Immature natural killer cell (primary cell): Measurements from ENCODE around the gene CPEB1. TPM values are rescaled to one million over a fixed set of nuclear protein-coding genes. Genes with fewer than 3 reads are reported as not detected.

ENCODE experiments used
- DNase-seq, 3 donors: peaks; one replicate each; pipeline ENCODE4 v3.0.0; 2022; ENCODE audit warnings: mixed read lengths in 1 of 3
- H3K27ac Mint-ChIP-seq, 6 donors: one replicate each; pipeline ENCODE4 v1.8.0; 2020; ENCODE audit warnings: mixed read lengths in 6 of 6, mild to moderate bottlenecking in 5 of 6, inconsistent platforms in 4 of 6, moderate library complexity in 3 of 6
- H3K27me3 Mint-ChIP-seq, 3 donors: one replicate each; pipeline ENCODE4 v1.8.0; 2020 to 2021; ENCODE audit warnings: low read depth in 3 of 3, mild to moderate bottlenecking in 3 of 3, mixed read lengths in 3 of 3, moderate library complexity in 3 of 3, inconsistent platforms in 1 of 3
- H3K36me3 Mint-ChIP-seq, 3 donors: one replicate each; pipeline ENCODE4 v1.8.0; 2020; ENCODE audit warnings: mixed read lengths in 3 of 3, inconsistent platforms in 2 of 3, mild to moderate bottlenecking in 2 of 3
- H3K4me1 Mint-ChIP-seq, 2 donors: one replicate each; pipeline ENCODE4 v1.8.0; 2020; ENCODE audit warnings: inconsistent platforms in 2 of 2, mild to moderate bottlenecking in 2 of 2, mixed read lengths in 2 of 2, moderate library complexity in 1 of 2
- H3K4me3 Mint-ChIP-seq, 5 donors: one replicate each; pipeline ENCODE4 v1.8.0; 2020; ENCODE audit warnings: mild to moderate bottlenecking in 5 of 5, mixed read lengths in 5 of 5, inconsistent platforms in 3 of 5, moderate library complexity in 3 of 5
- H3K9me3 Mint-ChIP-seq, 6 donors: one replicate each; pipeline ENCODE4 v1.8.0; 2020; ENCODE audit warnings: mild to moderate bottlenecking in 6 of 6, mixed read lengths in 6 of 6, inconsistent platforms in 4 of 6, moderate library complexity in 3 of 6
- polyA plus RNA-seq, 3 donors: library from polyadenylated mRNA; unstranded; fragments of 300-500 nt; fragmentation: Illumina TruSeq; gene quantifications; one replicate each; pipeline ENCODE4 v1.2.3, GENCODE V29; 2021

Gene CPEB1
- polyA plus RNA-seq, 3 donors from 2014 or later: not detected

GRCh38 chr15:82599862-82600261, 47.3 kb downstream of the CPEB1 start:
- H3K4me1 Mint-ChIP-seq: no peaks in the 10 kb centered on the region
- DNase-seq: no peak
- no peak overlapping the region for H3K4me3 Mint-ChIP-seq
- H3K9me3 Mint-ChIP-seq: peaks cover 0 to 1% (median 0%) of the 10 kb centered on the region in 6 donors
- no peak overlapping the region for H3K27ac Mint-ChIP-seq
- no peaks in the 10 kb centered on the region for H3K36me3 Mint-ChIP-seq
- peaks cover 2 to 26% (median 5%) of the 10 kb centered on the region in 3 donors for H3K27me3 Mint-ChIP-seq

- Mint-ChIP-seq H3K36me3 (no peaks in the 10 kb centered on the region), H3K27me3 (peaks cover 4 to 26% (median 7%) of the 10 kb centered on the region in 3 donors), H3K4me1 (no peaks in the 10 kb centered on the region), H3K27ac (no peak overlapping the region), H3K4me3 (no peak overlapping the region), H3K9me3 (peaks cover 0 to 1% (median 0%) of the 10 kb centered on the region in 6 donors)
- no peak for DNase-seq
Measured at GRCh38 chr15:82597815-82598214, 49.3 kb downstream of the CPEB1 start.

- no peaks in the 10 kb centered on the region for H3K4me1 Mint-ChIP-seq
- no peaks in the 10 kb centered on the region for H3K36me3 Mint-ChIP-seq
- peaks cover 4 to 25% (median 7%) of the 10 kb centered on the region in 3 donors for H3K27me3 Mint-ChIP-seq
- DNase-seq: no peak
- no peak overlapping the region for H3K27ac Mint-ChIP-seq
- no peak overlapping the region for H3K4me3 Mint-ChIP-seq
- H3K9me3 Mint-ChIP-seq: peaks cover 0 to 1% (median 0%) of the 10 kb centered on the region in 6 donors
Measured at GRCh38 chr15:82595766-82596165, 51.4 kb downstream of the CPEB1 start.

GRCh38 chr15:82595203-82595602, 52.0 kb downstream of the CPEB1 start:
- Mint-ChIP-seq H3K27ac (no peak overlapping the region), H3K9me3 (peaks cover 0 to 1% (median 0%) of the 10 kb centered on the region in 6 donors), H3K4me3 (no peak overlapping the region), H3K27me3 (peaks cover 4 to 25% (median 7%) of the 10 kb centered on the region in 3 donors), H3K4me1 (no peaks in the 10 kb centered on the region), H3K36me3 (no peaks in the 10 kb centered on the region)
- DNase-seq: no peak

GRCh38 chr15:82587805-82588204, 59.4 kb downstream of the CPEB1 start:
- Mint-ChIP-seq H3K36me3 (no peaks in the 10 kb centered on the region), H3K27me3 (peaks cover 2 to 8% (median 7%) of the 10 kb centered on the region in 3 donors), H3K4me3 (no peak overlapping the region), H3K9me3 (no peaks in the 10 kb centered on the region), H3K27ac (no peak overlapping the region), H3K4me1 (no peaks in the 10 kb centered on the region)
- no peak for DNase-seq

- DNase-seq: no peak
- no peaks in the 10 kb centered on the region for H3K36me3 Mint-ChIP-seq
- H3K27ac Mint-ChIP-seq: no peak overlapping the region
- H3K4me1 Mint-ChIP-seq: no peaks in the 10 kb centered on the region
- H3K27me3 Mint-ChIP-seq: peaks cover 2 to 10% (median 7%) of the 10 kb centered on the region in 3 donors
- H3K4me3 Mint-ChIP-seq: no peak overlapping the region
- no peaks in the 10 kb centered on the region for H3K9me3 Mint-ChIP-seq
Measured at GRCh38 chr15:82585072-82585471, 62.1 kb downstream of the CPEB1 start.

GRCh38 chr15:82580713-82581112, 66.5 kb downstream of the CPEB1 start:
- Mint-ChIP-seq H3K9me3 (no peaks in the 10 kb centered on the region), H3K4me3 (no peak overlapping the region), H3K27ac (no peak overlapping the region), H3K36me3 (no peaks in the 10 kb centered on the region), H3K27me3 (peaks cover 2 to 8% (median 4%) of the 10 kb centered on the region in 3 donors), H3K4me1 (no peaks in the 10 kb centered on the region)
- no peak for DNase-seq

GRCh38 chr15:82575335-82575734, 71.8 kb downstream of the CPEB1 start:
- H3K27me3 Mint-ChIP-seq: peaks cover 4 to 14% (median 5%) of the 10 kb centered on the region in 3 donors
- H3K27ac Mint-ChIP-seq: no peak overlapping the region
- DNase-seq: no peak
- no peak overlapping the region for H3K4me3 Mint-ChIP-seq
- no peaks in the 10 kb centered on the region for H3K9me3 Mint-ChIP-seq
- H3K36me3 Mint-ChIP-seq: no peaks in the 10 kb centered on the region
- no peaks in the 10 kb centered on the region for H3K4me1 Mint-ChIP-seq

GRCh38 chr15:82572986-82573385, 74.2 kb downstream of the CPEB1 start:
- no peaks in the 10 kb centered on the region for H3K9me3 Mint-ChIP-seq
- no peak overlapping the region for H3K4me3 Mint-ChIP-seq

GRCh38 chr15:82572311-82572710, 74.9 kb downstream of the CPEB1 start:
- Mint-ChIP-seq H3K9me3 (no peaks in the 10 kb centered on the region), H3K27me3 (peaks cover 3 to 16% (median 4%) of the 10 kb centered on the region in 3 donors), H3K4me1 (no peaks in the 10 kb centered on the region), H3K4me3 (no peak overlapping the region), H3K27ac (no peak overlapping the region), H3K36me3 (no peaks in the 10 kb centered on the region)
- no peak for DNase-seq

More at GRCh38 chr15:82572986-82573385, 74.2 kb downstream of the CPEB1 start:
- Mint-ChIP-seq H3K4me1 (no peaks in the 10 kb centered on the region), H3K27ac (no peak overlapping the region), H3K36me3 (no peaks in the 10 kb centered on the region), H3K27me3 (peaks cover 4 to 13% (median 5%) of the 10 kb centered on the region in 3 donors)
- DNase-seq: no peak

GRCh38 chr15:82571722-82572222, 75.4 kb downstream of the CPEB1 start:
- no peaks in the 10 kb centered on the region for H3K36me3 Mint-ChIP-seq
- no peak overlapping the region for H3K27ac Mint-ChIP-seq
- H3K4me1 Mint-ChIP-seq: no peaks in the 10 kb centered on the region
- peaks cover 3 to 16% (median 5%) of the 10 kb centered on the region in 3 donors for H3K27me3 Mint-ChIP-seq
- no peaks in the 10 kb centered on the region for H3K9me3 Mint-ChIP-seq
- DNase-seq: no peak
- no peak overlapping the region for H3K4me3 Mint-ChIP-seq

GRCh38 chr15:82570721-82571508, 76.2 kb downstream of the CPEB1 start:
- Mint-ChIP-seq H3K9me3 (no peaks in the 10 kb centered on the region), H3K27ac (no peak overlapping the region), H3K4me1 (no peaks in the 10 kb centered on the region), H3K4me3 (no peak overlapping the region), H3K27me3 (peaks cover 3 to 16% (median 8%) of the 10 kb centered on the region in 3 donors), H3K36me3 (no peaks in the 10 kb centered on the region)
- DNase-seq: no peak

- Mint-ChIP-seq H3K4me3 (no peak overlapping the region), H3K27ac (no peak overlapping the region)
Measured at GRCh38 chr15:82569834-82570233, 77.3 kb downstream of the CPEB1 start.

GRCh38 chr15:82568986-82569385, 78.2 kb downstream of the CPEB1 start:
- Mint-ChIP-seq H3K27ac (no peak overlapping the region), H3K36me3 (no peaks in the 10 kb centered on the region), H3K4me3 (no peak overlapping the region), H3K27me3 (peaks cover 3 to 14% (median 11%) of the 10 kb centered on the region in 3 donors), H3K9me3 (no peaks in the 10 kb centered on the region), H3K4me1 (no peaks in the 10 kb centered on the region)
- DNase-seq: no peak

More at GRCh38 chr15:82569834-82570233, 77.3 kb downstream of the CPEB1 start:
- DNase-seq: no peak
- Mint-ChIP-seq H3K9me3 (no peaks in the 10 kb centered on the region), H3K27me3 (peaks cover 3 to 12% (median 11%) of the 10 kb centered on the region in 3 donors), H3K4me1 (no peaks in the 10 kb centered on the region), H3K36me3 (no peaks in the 10 kb centered on the region)
